Subcutaneous abdominal adipose tissue (tissue), 5 donors: ENCODE results near the gene INTS14.

Source experiments
- H3K27ac ChIP-seq: one replicate; pipeline ENCODE4 v1.7.0; 2013; ENCODE audit warnings: low read depth, mild to moderate bottlenecking, inconsistent platforms, low read length, moderate library complexity
- H3K27me3 ChIP-seq, 5 donors: one replicate each; pipeline ENCODE4 v1.7.0; 2013; ENCODE audit warnings: low read length in 5 of 5, inconsistent platforms in 1 of 5; ENCODE audit not compliant: control insufficient read depth in 5 of 5, insufficient read depth in 4 of 5
- H3K36me3 ChIP-seq, 5 donors: one replicate each; pipeline ENCODE4 v1.7.0; 2013; ENCODE audit warnings: low read length in 5 of 5; ENCODE audit not compliant: control insufficient read depth in 5 of 5, insufficient read depth in 5 of 5
- H3K4me1 ChIP-seq, 5 donors: one replicate each; pipeline ENCODE4 v1.7.0; 2013; ENCODE audit warnings: low read length in 5 of 5, mild to moderate bottlenecking in 3 of 5, moderate library complexity in 1 of 5; ENCODE audit not compliant: control insufficient read depth in 5 of 5, insufficient read depth in 5 of 5
- H3K4me3 ChIP-seq, 5 donors: one replicate each; pipeline ENCODE4 v1.7.0; 2013; ENCODE audit warnings: low read length in 5 of 5, low read depth in 1 of 5
- H3K9ac ChIP-seq, 5 donors: one replicate each; pipeline ENCODE4 v1.7.0; 2013; ENCODE audit warnings: low read length in 5 of 5, mild to moderate bottlenecking in 4 of 5, moderate library complexity in 3 of 5
- H3K9me3 ChIP-seq, 5 donors: one replicate each; pipeline ENCODE4 v1.7.0; 2013; ENCODE audit warnings: low read length in 5 of 5; ENCODE audit not compliant: control insufficient read depth in 5 of 5
- donor health status: healthy.
- donor health status: healthy.
- donor health status: healthy.
- donor health status: healthy.
- donor health status: healthy.

The INTS14 gene

DNA sequence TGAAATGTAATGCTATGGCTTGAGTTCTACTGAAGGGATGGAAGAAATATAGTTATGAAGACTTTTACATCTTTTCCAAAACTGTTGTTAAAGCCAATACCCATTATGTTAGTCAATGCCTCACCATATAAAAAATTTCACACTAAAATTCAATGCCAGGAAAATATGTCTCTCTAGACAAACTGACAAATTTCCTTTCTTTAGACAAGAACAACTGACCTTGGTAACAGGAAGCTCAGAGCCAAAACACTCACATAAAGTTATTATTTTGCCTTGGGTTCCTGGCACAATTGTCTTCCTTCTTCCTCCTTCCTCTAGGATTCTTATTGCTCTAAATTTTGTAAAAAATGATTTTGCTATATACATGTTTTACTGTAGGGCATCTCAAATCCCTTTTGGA is 26.7 kb downstream of the INTS14 start:
- Histone ChIP-seq H3K9me3 (no peaks in the 10 kb centered on the region), H3K4me1 (peaks cover 0 to 6% (median 2%) of the 10 kb centered on the region in 5 donors), H3K27ac (peak overlapping the region; percentile 4), H3K4me3 (no peak overlapping the region), H3K9ac (no peak overlapping the region), H3K27me3 (no peaks in the 10 kb centered on the region), H3K36me3 (peaks cover 37 to 78% (median 67%) of the 10 kb centered on the region in 5 donors)

DNA sequence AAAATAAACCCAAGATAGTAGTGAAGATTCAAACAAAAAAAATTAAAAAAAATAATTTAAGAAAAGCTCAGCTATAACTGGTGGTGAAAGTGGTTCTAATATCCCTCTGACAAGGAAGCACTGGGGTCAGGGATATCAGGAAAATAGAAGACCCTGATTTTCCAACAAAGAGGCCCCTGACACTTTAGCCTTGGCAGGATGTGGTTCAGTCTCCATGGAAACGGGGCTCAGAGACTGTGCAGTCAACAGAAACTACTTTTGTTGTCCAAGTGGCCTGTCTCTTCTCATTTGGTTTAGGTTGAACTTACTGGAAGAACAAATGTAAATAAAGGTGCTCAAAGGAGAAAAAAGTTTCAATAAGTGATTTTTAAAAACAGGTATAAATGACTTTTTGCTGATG is 27.2 kb downstream of the INTS14 start:
- no peaks in the 10 kb centered on the region for H3K27me3 ChIP-seq
- peak overlapping the region; percentile 4 for H3K27ac ChIP-seq
- peaks cover 0 to 12% (median 2%) of the 10 kb centered on the region in 5 donors for H3K4me1 ChIP-seq
- H3K9me3 ChIP-seq = no peaks in the 10 kb centered on the region
- H3K4me3 ChIP-seq = no peak overlapping the region
- H3K36me3 ChIP-seq = peaks cover 42 to 78% (median 67%) of the 10 kb centered on the region in 5 donors
- H3K9ac ChIP-seq = no peak overlapping the region

DNA sequence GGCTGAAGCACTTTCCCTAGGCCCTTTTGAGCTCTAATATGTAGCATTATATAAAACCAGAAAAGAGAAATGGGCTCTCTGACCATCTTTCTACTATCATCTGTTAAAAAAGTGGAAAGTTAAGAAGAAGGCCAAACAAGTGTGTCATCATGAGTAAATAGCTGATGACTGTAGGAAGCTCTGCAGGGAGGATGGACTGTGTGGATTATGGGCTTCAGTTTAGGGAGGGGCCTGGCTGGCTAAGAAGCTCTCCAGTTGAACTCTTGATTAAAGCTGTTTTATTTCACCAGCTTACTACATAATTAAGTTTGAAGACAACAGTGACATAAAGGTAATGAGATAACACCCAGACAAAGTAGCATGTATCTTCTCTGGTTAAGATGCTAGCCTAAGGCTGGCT is 30.6 kb downstream of the INTS14 start:
- no peak overlapping the region for H3K9ac ChIP-seq

DNA sequence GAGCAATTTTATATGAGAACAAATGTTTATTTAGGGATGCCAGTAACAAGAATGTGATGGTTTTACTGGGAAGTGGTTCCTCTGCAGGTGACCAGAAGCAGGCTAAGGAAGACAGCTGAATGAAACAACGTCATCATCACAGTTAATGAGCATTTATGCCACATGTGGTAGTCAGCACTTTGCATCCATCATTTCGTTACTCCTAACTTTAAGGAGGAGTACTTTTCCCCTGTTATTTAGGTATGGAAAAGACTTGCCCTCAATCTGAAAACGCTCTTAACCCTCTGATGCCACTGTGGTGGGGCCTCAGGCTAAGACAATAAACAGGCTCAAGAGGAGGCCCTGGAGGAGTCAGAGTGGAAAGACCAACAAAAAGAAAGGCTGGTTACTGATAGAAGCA is 31.2 kb downstream of the INTS14 start:
- H3K9ac ChIP-seq = no peak overlapping the region
- H3K9me3 ChIP-seq = no peaks in the 10 kb centered on the region
- peaks cover 42 to 83% (median 72%) of the 10 kb centered on the region in 5 donors for H3K36me3 ChIP-seq
- no peak overlapping the region for H3K4me3 ChIP-seq
- H3K27me3 ChIP-seq = no peaks in the 10 kb centered on the region
- peaks cover 0 to 12% (median 4%) of the 10 kb centered on the region in 5 donors for H3K4me1 ChIP-seq
- H3K27ac ChIP-seq = no peak overlapping the region

More for the DNA sequence above, 30.6 kb downstream of the INTS14 start:
- peaks cover 0 to 12% (median 4%) of the 10 kb centered on the region in 5 donors for H3K4me1 ChIP-seq
- H3K27me3 ChIP-seq = no peaks in the 10 kb centered on the region
- no peak overlapping the region for H3K27ac ChIP-seq
- no peak overlapping the region for H3K4me3 ChIP-seq
- H3K9me3 ChIP-seq = no peaks in the 10 kb centered on the region
- peaks cover 42 to 86% (median 73%) of the 10 kb centered on the region in 5 donors for H3K36me3 ChIP-seq

DNA sequence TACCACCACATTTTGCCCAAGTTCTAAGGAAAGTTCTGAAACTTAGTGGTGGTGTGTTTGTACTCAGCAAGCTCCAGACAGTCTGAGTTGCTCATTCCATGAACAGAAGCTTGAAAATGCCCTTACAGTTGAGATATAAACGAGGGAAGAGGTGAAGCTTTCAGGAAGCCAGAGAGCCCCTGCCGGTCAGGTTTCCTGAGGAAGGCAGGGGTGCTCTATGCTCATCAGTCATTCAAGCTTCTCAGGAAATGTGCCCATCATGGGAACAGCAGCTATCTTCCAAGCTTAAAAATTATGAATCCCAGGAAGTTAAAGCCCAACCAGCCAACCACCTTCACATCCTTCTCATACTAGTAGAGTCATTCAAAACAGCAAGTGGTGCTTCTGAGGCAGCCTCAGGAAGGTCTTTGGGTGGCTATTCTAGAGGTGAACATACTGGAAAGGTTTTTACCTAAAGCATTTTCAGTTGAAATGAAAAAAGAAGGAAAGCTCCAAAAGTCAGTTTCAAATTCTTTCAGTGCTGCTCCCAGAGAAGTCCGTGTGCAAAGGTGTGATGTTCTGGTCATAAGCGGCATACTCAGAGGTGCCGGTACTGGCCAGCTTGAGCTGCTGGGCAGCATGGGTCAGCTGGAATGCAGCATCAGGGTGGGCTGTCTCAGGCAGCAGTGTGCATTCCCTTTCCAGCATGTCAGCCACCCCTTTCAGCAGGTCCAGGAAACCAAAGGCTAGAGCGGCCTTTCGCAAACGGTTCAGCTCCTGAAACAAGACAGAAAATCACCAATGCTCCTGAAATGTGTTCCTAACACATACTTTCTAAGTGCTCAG is 31.8 kb downstream of the INTS14 start:
- no peaks in the 10 kb centered on the region for H3K27me3 ChIP-seq
- no peak overlapping the region for H3K4me3 ChIP-seq
- no peaks in the 10 kb centered on the region for H3K9me3 ChIP-seq
- no peak overlapping the region for H3K9ac ChIP-seq
- H3K4me1 ChIP-seq = peaks cover 0 to 12% (median 4%) of the 10 kb centered on the region in 5 donors
- no peak overlapping the region for H3K27ac ChIP-seq
- peaks cover 42 to 79% (median 65%) of the 10 kb centered on the region in 5 donors for H3K36me3 ChIP-seq

DNA sequence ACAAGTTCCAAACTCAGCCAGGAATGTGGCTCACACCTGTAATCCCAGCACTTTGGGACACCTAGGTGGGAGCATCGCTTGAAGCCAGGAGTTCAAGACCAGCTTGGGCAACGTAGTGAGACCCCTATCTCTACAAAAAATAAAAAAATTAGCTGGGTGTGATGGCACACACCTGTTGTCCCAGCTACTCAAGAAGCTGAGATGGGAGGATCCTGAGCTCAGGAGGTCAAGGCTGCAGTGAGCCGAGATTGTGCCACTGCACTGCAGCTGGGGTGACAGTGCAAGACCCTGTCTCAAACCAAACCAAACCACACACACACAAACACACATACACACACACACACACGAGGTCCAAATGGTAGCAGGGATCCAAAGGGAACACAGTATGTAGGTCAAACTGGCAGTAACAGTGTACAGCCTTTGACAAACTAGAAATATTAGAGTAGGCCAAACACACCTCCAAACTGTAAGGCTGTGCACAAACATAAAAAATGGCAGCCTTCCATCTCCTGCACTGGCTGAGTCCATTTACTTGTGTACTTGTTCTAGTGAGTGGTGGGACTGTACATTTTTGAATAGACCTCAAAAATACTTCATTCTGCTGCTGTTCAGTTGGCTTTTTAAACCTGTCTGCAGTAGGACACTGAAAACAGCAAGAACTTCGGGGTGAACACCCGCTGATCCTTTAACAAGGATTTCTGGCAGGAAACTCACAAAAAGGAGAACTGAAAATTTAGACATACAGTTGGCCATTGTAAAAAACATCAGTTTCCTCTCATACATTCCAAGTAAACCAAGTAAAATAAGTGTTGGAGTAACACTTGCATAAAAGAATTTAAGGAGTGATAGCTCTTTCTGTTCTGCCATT is 33.6 kb downstream of the INTS14 start:
- Histone ChIP-seq H3K4me3 (no peak overlapping the region), H3K9ac (no peak overlapping the region), H3K27ac (no peak overlapping the region), H3K27me3 (no peaks in the 10 kb centered on the region), H3K9me3 (no peaks in the 10 kb centered on the region), H3K36me3 (peaks cover 32 to 65% (median 51%) of the 10 kb centered on the region in 5 donors), H3K4me1 (peaks cover 0 to 8% (median 3%) of the 10 kb centered on the region in 5 donors)

DNA sequence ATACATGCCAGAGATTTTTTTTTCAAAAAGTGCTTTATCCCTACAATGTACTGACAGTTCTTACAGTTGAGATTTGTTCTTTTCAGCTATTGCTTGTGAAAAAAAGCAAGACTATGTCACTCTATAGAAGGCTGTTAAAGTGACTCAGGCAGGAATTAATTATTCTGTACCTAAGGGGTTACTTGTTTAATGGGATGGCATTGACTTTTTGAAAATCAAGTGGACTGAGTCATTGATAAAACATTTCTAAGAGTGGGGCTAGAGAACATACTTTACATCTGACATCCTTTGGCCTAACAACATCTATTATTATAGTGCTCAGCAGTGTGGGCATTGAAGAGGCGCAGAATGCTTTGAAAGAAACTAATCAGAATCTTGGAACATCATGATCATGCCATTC is 34.3 kb downstream of the INTS14 start:
- Histone ChIP-seq H3K4me3 (no peak overlapping the region), H3K4me1 (peaks cover 0 to 8% (median 3%) of the 10 kb centered on the region in 5 donors), H3K36me3 (peaks cover 30 to 64% (median 47%) of the 10 kb centered on the region in 5 donors), H3K27ac (no peak overlapping the region), H3K27me3 (no peaks in the 10 kb centered on the region), H3K9ac (no peak overlapping the region), H3K9me3 (no peaks in the 10 kb centered on the region)

DNA sequence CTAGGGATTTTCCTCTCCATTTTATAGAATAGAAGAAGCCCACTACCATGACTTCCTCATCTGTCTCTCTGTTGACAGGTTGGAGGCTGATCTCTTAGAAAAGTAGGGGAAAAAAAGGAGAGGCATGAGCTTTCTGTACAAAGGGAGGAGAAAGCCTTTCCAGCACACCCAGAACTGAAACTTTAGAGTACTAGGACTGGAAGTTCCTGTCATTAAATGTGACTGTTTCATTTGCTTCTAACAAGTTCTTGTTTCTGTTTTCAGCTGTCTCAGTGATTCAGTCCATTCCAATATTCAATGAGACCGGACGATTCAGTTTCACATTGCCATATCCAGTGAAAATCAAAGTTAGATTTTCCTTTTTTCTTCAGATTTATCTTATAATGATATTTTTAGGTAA is 39.0 kb downstream of the INTS14 start:
- H3K4me1 ChIP-seq = no peaks in the 10 kb centered on the region
- H3K4me3 ChIP-seq = no peak overlapping the region
- peaks cover 25 to 45% (median 26%) of the 10 kb centered on the region in 5 donors for H3K36me3 ChIP-seq
- H3K9ac ChIP-seq = no peak overlapping the region
- H3K27me3 ChIP-seq = no peaks in the 10 kb centered on the region
- H3K9me3 ChIP-seq = no peaks in the 10 kb centered on the region
- H3K27ac ChIP-seq = no peak overlapping the region

DNA sequence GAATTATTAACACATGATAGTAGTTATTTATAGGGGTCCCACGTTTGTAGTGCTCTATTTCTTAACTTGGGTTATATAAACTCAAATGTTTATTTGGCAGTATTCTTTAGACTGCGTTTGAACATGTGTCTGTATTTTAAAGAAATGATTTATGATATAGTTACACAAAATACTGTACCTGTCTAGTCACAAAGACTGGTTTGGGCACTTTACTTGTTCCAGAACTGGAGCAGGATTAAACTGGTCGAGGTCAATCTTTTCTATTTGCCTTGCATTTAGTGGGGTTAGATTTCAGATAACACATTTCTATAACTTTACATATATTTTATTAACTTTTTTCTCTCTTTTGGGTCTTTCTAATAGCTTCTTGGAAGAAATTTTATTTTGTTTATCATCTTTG is 41.2 kb downstream of the INTS14 start:
- no peak overlapping the region for H3K27ac ChIP-seq
- H3K36me3 ChIP-seq = peaks cover 20 to 51% (median 25%) of the 10 kb centered on the region in 5 donors
- no peaks in the 10 kb centered on the region for H3K9me3 ChIP-seq
- no peaks in the 10 kb centered on the region for H3K27me3 ChIP-seq
- no peak overlapping the region for H3K4me3 ChIP-seq
- no peak overlapping the region for H3K9ac ChIP-seq
- no peaks in the 10 kb centered on the region for H3K4me1 ChIP-seq

DNA sequence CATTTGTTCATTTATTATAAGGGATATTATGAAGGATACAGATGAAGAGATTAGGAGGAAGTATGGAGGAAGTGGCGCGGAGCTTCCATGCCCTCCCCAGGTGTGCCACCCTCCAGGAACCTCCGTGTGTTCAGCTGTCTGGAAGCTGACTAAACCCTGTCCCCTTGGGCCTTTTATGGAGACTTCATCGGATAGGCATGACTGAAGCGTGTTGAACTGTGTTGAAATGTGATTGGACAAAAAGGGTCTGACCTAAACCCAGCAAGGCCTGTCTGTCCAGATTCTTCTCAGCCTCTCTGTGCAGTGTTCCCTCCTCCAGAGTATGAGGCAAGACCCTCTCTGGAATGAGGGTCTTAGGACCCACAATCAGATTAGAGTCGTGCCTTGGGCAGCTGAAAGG is 49.0 kb downstream of the INTS14 start:
- no peaks in the 10 kb centered on the region for H3K4me1 ChIP-seq
- no peaks in the 10 kb centered on the region for H3K27me3 ChIP-seq
- H3K36me3 ChIP-seq = peaks cover 16 to 58% (median 43%) of the 10 kb centered on the region in 5 donors
- H3K9me3 ChIP-seq = no peaks in the 10 kb centered on the region
- no peak overlapping the region for H3K27ac ChIP-seq
- H3K9ac ChIP-seq = no peak overlapping the region
- no peak overlapping the region for H3K4me3 ChIP-seq
